Fibroblast of the aortic adventitia (primary cell): ENCODE measurements around the gene AARS1. TPM values are rescaled to one million over a fixed set of nuclear protein-coding genes. Genes with fewer than 3 reads are reported as not detected.
A peak's percentile ranks its signal among the peaks of the same experiment; 100 is the strongest.
"Not testable (repeated sequence)": the region's sequence is repeated elsewhere in the genome, so short reads cannot be mapped to it uniquely, and the experiment has no call there.

Source experiments
- DNase-seq: peaks from one replicate; pipeline ENCODE4 v3.0.0-alpha.2; 2010; ENCODE audit warnings: low read depth
- H3K4me3 ChIP-seq: 2 replicates; pipeline ENCODE4 v1.5.1; 2011; ENCODE audit warnings: low read depth, mild to moderate bottlenecking, control low read depth, low read length, moderate library complexity
- CTCF ChIP-seq: IDR thresholded peaks from 2 replicates; pipeline ENCODE4 v1.5.1; 2011; ENCODE audit warnings: mild to moderate bottlenecking, low read length, control low read depth, inconsistent platforms; ENCODE audit not compliant: insufficient read depth
- total RNA-seq: library from RNA; depleted of rRNA; stranded (reverse); fragments of >200 nt; gene quantifications from 2 replicates; pipeline ENCODE4 v1.2.3, GENCODE V29; 2012; ENCODE audit warnings: low replicate concordance

The AARS1 gene
- 160 and 167 TPM in 2 replicates for total RNA-seq

GRCh38 chr16:70289229-70290094 is at the start of gene AARS1:
Gene AARS1 (minus strand): TSS chr16:70289506. CDS start chr16:70282763, 6,743 bp downstream.
- H3K4me3 ChIP-seq = peak within 1 kb of the TSS; percentile 87
- TF ChIP-seq CTCF = no peak
- peak; percentile 100 for DNase-seq

DNA sequence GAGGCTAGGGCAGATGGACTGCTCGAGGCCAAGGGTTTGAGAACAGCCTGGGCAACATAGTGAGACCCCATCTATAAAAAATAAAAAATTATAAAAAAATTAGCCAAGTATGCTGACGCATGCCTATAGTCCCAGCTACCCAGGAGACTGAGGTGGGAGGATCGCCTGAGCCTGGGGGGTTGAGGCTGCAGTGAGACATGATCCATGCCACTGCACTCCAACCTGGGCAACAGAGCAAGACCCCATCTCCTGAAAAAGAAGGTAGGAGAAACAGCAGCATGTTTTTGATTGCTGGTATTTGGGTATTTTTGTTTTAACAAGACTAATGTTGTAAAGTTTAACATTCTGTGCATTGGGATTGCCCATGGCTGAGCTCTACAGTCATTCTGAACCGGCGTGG is 48.5 kb upstream of the AARS1 start:
- no peak overlapping the region for H3K4me3 ChIP-seq
- no peak for TF ChIP-seq CTCF
- DNase-seq = no peak

GRCh38 chr16:70332728-70333127 is 43.4 kb upstream of the AARS1 start:
- not testable (repeated sequence) for H3K4me3 ChIP-seq, DNase-seq

- peak; percentile 52 for TF ChIP-seq CTCF
These were observed 42.5 kb upstream of the AARS1 start for GRCh38 chr16:70331588-70332358.

DNA sequence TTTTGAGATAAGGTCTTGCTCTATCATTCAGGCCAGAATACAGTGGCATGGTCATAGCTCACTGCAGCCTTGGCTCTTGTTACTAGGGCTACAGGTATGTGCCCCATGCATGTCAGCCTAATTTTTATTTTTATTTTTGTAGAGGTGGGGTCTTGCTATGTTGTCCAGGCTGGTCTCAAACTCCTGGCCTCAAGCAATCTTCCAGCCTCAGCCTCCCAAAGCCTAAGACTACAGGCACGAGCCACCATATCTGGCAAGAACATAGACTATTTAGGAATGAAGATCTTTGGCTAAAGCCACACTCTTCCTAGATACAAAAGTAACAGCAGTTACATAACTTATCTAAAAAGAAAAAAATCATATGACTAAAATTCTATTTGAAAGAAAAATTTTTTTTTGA is 41.8 kb upstream of the AARS1 start:
- no peak for DNase-seq
- no peak for TF ChIP-seq CTCF

More at GRCh38 chr16:70331588-70332358, 42.5 kb upstream of the AARS1 start:
- peak; percentile 15 for DNase-seq
- no peak overlapping the region for H3K4me3 ChIP-seq

GRCh38 chr16:70324998-70325747 is 35.9 kb upstream of the AARS1 start:
- TF ChIP-seq CTCF = no peak
- no peak overlapping the region for H3K4me3 ChIP-seq
- DNase-seq = no peak

More for the DNA sequence above, 41.8 kb upstream of the AARS1 start:
- no peak overlapping the region for H3K4me3 ChIP-seq

DNA sequence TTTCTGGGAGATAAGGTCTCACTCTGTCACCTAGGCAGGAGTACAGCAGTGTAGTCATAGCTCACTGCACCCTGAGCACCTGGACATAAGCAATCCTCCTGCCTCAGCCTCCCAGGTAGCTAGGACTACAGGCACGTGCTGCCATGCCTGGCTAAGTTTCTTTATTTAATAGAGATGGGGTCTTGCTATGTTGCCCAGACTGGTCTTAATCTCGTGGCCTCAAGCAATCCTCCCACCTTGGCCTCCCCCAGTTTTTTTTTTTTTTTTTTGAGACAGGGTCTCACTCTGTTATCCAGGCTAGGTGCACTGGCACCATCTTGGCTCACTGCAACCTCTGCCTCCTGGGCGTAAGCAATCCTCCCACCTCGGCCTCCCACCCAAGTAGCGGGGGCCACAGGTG is 30.8 kb upstream of the AARS1 start:
- DNase-seq = no peak
- no peak for TF ChIP-seq CTCF

DNA sequence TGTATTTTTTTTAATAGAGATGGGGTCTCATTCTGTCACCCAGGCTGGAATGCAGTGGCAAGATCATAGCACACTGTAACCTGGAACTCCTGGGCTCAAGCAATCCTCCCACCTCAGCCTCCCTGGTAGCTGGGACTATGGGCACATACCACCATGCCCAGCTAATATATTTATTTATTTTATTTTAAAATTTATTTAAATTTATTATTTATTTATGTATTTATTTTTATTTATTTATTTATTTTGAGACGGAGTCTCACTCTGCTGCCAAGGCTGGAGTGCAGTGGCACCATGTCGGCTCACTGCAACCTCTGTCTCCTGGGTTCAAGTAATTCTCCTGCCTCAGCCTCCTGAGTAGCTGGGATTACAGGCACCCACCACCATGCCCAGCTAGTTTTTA is 18.4 kb upstream of the AARS1 start:
- not testable (repeated sequence) for DNase-seq, H3K4me3 ChIP-seq

More for the DNA sequence above, 30.8 kb upstream of the AARS1 start:
- H3K4me3 ChIP-seq = no peak overlapping the region
